Renal pelvis (tissue), 4 donors: ENCODE measurements around the gene ARL2. TPM values are rescaled to one million over a fixed set of nuclear protein-coding genes. Genes with fewer than 3 reads are reported as not detected.
A peak's percentile ranks its signal among the peaks of the same experiment; 100 is the strongest.

Experiments
- DNase-seq: peaks from one replicate; pipeline ENCODE4 v3.0.0-alpha.2; 2013
- polyA plus RNA-seq, 3 donors: library from polyadenylated mRNA; unstranded; fragments of 120-200 nt; gene quantifications; one replicate each; pipeline ENCODE4 v1.2.1, GENCODE V29; 2013; ENCODE audit not compliant: insufficient read length in 3 of 3

Gene ARL2
- polyA plus RNA-seq, 3 donors, result 62.8 to 73.0 (median 71.0) TPM

DNA sequence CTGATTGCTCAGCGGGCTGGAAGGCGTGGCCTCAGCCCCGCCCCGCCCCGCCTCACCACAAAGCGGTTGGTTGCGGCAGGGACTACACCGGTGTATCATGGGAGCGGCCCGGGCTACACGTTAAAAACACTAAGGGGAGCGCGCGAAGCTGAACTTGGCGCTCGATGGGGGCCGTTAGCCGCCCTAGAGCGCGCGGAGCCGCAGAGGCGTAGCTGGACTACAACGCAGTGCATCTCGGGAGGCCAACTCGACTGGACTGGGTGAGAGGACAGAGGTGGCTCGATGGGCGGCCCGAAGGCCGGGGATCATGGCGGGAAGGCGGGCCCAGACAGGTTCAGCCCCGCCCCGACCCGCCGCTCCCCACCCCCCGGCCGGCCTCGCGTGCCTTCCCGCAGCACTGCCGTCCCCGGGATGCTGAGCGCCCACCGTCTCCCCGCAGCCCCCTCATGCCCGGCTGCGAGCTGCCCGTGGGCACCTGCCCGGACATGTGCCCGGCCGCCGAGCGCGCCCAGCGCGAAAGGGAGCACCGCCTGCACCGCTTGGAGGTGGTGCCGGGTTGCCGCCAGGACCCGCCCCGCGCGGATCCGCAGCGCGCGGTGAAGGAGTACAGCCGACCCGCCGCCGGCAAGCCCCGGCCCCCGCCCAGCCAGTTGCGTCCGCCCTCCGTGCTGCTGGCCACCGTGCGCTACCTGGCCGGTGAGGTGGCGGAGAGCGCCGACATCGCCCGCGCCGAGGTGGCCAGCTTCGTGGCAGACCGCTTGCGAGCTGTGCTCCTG lies 27.1 kb downstream of the ARL2 start, which contains the start of gene SAC3D1:
Gene SAC3D1, plus strand, starts transcription at position 364 of the 776 bp plus-strand sequence. Its CDS starts 83 bp downstream, at position 447.
- peak; percentile 93 for DNase-seq

DNA sequence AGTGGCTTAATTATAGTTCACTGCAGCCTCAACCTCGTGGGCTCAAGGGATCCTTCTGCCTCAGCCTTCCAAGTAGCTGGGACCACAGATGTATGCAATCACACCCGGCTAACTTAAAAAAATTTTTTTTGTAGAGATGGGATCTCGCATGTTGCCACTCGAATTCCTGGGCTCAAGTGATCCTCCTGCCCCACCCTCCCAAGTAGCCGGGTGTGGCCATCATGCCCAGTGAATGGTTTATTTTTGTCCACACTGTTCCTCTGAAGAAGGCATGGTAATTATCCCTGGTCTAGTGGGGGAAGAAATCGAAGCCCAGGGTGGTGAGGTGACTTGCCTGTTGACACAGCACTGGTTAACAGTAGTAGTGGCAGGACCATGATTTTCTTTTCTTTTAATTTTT lies 28.9 kb downstream of the ARL2 start:
- DNase-seq, result no peak

DNA sequence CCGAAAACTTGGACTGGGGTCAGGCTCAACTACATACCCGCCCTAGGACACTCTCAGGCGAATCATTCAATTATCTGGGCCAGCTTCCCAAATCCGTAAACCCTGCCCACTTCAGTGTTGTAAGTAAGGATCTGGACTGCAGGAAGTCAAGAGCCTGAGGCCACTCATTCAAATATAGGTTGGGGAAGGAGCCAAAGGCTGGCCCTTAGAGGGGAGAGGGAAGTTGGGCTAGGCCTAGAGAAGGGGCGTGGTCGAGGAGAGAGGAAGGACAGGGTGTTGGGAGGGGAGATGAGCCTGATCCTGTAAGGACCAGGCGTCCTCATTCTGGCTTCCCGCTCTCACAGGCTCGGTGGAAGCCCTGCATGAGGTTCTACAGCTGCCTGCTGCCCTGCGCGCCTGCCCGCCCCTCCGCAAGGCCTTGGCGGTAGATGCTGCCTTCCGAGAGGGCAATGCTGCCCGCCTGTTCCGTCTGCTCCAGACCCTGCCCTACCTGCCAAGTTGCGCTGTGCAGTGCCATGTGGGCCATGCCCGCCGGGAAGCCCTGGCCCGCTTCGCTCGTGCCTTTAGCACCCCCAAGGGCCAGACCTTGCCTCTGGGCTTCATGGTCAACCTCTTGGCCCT lies 30.0 kb downstream of the ARL2 start:
- DNase-seq, result no peak

DNA sequence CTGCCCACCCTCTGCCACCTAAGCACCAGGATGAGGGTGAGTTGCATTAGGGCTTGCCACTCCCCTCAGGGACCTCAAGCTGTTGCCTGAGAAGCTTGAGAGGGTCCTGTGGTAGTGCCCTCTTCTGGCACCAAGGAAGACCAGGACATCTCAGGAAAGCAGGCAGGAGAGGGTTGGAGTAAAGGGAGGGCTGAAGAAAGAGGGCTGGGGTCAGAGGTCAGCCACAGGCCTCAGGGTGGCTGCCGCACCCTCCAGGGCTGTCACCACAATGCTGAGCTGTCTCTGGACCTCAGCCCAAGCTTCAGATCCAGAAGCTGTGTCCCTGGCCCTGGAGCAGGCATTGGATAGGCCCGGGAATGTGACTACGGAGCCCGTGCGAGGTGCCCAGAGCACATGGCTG lies 31.1 kb downstream of the ARL2 start:
- no peak for DNase-seq

DNA sequence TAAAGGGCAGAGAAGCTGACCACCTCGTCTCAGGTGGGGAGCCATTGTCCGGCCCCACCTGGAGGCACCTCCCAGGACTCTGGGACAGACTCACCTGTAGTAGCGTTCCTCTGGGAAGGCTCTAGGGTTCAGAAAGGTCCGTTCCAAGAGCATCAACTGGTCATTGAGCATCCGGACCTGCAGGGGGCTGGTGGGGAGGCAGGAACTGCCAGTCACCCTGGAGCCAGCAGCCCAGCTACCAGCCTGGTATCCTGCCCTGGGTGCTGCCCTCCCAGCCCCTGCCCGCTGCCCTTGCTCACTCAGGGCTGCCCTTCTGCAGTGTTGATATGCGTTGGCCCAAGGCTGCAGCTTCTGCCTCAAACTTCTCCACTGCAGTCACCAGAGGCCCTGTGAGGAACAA lies 31.8 kb downstream of the ARL2 start:
- DNase-seq, result no peak

DNA sequence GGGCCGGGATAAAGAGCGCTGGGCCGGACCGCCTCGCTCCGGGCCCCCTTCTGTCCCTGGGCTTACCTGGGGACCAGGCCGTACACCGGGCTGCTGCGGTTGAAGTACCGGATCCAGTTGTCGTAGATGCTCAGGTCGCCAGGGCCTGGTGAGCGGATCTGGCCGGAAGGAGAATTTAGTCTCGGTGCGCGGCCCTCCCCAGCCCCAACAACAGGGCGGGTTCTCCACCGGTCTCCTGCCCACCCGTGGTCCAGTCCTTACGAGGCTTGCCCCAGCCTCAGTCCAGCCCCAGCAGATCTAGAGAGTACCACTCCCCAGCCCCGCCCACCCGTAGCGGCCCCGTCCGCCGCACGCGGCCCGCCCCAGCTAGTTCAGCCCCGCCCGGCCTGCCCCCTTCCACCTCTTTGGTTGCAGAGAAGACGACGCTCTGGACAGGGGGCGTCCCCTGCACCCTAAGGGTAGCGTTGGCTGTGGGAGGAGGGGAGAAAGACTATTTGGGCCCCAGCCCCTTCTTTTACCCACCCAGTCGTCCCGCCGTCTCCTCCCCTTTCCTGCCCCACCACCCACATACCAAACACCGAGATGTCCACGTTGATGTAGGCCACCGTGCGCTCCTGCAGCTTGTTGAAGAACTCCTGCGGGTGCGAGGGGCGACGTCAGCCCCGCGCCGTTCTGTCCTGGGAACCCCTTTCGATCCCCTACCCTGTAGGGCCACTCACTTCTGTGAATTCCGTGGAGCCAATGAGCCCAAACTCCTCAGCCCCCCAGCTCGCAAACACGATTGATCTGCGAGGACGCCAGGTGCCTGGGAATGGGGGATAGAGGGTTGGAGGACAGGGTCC lies 33.8 kb downstream of the ARL2 start:
- DNase-seq, result no peak

DNA sequence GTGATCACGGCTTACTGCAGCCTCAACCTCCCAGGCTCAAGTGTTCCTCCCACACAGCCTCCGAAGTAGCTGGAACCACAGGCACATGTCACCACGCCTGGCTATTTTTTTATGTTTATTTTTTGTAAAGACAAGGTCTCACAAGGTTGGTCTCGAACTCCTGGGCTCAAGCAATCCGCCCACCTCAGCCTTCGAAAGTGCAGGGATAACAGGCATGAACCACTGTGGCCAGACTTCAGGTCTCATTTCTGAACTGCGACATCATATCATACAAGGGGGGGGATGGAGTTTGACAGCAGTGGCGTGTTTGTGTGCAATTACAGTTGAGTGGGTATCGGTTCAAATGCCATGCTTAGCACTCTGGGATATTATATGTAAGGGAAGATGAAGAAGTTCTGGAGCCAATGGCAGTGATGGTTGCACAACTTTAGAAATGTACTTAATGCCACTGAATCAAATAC lies 37.5 kb downstream of the ARL2 start:
- DNase-seq, result no peak

DNA sequence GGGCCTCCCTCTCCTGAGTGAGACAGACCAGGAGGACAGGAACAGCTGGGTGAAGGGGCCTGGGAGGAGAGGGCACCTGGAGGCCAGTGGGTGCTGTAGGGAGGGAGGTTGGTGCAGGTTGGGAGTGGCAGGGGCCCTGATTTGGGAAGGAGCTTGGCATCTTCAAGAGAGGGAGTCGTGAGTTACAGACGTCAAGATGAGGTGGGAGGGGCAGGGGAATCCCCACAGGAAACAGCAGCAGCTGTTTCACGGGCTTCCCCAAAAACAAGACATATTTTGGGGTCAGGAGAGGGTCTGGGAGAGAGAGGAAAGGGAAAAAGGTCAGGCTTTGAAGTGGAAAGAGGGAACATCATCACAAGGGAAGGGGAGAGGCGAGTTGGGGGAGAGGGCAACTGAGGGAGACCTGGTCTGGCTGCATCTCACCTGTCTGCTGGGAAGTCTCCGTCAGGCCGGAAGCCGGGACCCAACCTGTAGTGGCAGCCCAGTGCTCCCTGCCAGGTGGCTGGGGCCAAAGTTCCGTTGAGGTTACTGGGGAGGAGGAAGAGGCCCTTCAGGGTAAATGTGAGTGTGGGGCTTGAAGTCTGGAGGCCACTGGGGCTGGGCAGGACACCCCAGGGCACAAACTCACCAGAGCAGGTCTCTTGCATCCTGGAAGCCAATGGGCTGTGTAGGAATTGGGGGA lies 40.0 kb downstream of the ARL2 start:
- DNase-seq, result no peak

DNA sequence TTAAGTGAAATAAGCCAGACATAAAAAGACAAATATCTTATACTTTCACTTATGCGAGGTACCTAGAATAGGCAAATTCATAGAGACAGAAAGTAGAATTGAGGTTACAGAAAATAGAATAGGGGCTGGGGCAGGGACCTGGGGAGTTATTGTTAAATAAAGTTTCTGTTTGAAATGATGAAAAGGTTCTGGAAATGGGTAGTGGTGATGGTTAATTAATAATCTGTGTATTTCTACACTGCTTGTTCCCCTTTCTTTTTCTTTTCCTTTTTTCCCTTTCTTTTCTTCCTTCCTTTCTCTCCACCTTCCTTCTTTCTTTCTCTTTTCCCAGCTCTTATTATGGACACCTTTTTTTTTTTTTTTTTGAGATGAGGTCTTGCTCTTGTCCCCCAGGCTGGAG lies 41.6 kb downstream of the ARL2 start:
- no peak for DNase-seq

DNA sequence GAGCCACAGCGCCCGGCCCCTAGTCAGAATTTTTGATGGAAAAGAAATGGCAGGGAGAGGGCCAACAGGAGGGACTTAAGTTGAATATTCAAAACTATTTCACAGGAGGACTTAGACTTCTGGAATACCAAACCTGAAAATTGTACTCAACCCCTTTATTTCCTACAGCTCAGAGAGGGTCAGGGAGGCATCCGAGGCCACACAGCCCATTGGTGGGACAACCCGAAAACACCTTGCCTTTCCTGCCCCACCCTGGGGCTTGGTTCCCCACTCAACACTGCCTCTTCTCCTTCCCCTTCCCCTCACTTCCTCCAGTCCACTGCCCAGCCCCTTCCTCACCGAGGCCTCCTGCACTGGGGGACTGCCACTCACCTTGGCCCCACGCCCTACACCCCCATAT lies 43.0 kb downstream of the ARL2 start:
- DNase-seq, result no peak

DNA sequence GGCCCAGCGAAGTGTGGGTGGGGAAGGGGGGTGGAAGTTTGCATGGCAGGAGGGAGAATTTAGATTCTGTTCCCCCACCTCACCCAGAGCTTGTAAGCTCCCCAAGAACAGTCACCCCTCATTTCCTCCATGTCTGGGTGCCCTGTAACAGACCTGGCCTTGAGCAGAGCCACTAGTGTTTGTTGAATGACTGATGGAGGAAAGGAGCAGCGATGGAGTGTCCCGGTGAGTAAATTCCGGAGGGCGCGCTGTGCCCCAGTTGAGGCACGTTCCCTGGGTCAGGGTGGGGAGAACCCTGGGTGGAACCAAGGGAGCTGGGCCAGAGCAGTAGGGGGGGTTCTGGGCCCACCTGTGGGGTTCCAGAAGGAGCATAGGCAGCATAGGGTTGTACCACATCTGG lies 43.6 kb downstream of the ARL2 start:
- no peak for DNase-seq

DNA sequence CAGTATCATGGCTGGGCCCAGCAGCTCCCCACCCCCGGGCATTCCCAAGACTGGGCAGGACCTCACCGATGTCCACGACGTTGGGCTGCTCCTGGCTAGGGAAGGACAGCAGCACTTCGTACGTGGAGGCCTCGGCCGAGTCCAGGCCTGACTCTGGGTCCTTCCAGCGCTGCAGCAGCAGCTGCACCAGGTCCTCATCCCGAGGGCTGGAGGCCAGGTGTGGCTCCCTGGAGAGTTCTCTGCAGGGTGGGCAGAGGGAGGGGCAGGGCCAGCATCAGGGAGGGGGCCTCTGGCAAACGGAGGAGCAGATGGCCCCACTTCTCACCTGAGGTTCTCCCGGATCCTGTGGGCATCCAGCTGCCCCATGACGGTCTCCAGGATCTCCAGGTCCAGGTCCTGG lies 44.1 kb downstream of the ARL2 start:
- DNase-seq, result no peak

DNA sequence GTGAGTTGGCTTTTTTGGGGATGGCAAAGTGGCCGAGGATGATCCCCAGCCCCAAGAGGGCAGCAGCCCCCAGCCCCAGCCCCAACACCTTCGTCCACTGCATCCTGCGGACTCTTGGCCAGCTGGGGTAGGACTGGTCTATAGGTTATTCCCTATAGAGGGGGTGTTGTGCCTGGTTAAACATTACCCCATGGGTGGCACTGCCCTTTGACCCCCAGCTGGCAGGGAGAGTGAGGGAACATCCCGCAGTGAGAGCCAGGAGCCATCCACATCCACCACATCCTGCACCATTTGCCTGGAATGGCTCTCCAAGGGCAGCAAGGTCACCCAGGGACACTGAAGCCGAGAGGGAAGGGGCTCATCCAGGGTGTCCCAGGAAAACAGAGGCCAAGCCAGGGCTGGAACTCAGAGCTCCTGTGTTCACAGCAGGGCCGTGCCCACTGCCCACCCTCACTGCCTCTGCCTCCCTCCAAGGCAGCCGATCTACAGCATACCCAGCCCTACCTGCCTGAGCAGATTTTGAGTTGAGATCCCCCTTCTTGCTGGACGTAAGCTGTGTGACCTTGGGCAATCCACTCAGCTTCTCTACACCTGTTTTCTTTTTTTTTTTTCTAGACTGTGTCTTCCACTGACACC lies 44.6 kb downstream of the ARL2 start, which contains the start of gene NAALADL1:
Gene NAALADL1, minus strand, starts transcription at position 135 of the 636 bp plus-strand sequence. Its CDS starts 32 bp downstream, at position 103.
- no peak for DNase-seq

DNA sequence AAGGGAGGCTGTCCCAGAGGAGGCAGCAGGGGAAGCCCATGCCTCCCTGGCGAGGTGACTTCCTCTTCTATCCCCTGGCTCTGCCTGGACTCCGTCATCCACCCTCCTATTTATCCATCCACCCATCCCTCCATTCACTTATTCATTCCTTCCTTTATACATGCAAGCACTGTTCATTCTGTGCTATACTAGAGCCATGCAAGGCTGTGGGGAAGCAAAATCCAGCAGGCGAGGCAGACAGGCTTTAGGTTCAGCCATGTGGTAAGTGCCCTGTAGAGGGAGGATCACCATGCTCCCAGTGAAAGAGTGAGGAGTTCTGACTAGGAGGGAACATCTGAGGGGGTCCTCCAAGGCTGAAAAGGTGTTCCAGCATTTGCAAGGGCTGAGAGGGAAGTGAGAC lies 45.6 kb downstream of the ARL2 start:
- DNase-seq, result no peak

DNA sequence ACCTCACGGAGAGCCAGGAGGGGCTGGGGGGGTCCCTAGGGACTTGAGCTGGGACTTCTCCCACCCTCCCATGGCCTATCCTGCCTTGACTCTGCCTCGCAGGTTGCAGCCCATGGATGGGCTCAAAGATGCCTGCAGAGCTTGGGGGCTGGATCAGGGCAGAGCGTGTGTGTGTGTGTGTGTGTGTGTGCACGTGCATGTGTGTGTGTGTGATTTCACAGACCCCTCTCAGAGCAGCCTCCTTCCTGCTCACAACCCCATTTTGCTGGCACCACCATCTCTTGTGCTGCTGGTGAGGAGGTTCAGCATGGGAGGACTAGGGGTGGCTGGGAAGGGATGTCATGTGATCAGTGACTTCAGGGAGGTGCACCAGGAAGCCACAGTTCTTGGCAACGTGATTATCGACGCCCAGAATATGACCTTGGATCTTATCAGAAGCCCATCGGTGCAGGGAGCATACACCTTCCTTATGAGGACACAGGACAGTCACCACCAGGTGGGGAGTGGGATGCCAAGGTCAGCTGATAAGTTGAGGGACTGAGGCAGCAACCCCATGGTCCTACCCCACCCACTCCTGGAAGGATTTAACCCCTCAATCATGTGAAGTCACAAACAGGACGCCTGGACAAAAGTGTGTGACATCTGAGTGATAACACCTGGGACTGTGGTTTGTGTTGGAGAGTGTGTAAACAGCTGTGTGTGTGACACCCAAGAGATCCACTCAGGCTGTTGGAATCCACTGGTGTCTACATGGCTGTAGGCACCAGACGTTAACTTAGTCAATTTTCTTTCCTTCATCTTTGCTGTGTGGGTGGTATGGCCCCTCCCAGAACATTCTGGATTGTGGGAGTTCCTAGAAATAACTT lies 46.2 kb downstream of the ARL2 start:
- no peak for DNase-seq

DNA sequence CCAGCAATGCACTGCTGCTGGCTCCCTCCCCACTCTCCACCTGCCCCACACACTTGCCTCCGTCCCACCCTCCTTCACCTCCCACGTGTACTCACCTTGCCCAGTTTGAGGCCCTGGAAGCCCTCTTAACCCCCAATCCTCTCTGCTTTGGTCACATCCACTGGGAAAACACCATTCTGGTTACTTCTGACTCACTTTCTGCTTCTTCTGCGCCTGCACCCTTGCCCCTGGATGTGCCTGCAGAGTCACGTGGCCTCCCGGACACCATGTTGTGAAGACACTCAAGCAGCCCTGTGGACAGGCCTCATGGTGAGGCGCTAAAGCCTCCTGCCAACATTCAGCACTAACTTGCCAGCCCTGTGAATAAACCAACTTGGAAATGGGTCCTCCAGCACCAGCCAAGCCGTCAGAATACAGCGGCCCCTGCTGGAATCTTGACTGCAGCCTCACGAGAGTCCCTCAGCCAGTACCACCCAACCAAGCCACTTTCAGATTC lies 47.0 kb downstream of the ARL2 start:
- DNase-seq, result no peak

DNA sequence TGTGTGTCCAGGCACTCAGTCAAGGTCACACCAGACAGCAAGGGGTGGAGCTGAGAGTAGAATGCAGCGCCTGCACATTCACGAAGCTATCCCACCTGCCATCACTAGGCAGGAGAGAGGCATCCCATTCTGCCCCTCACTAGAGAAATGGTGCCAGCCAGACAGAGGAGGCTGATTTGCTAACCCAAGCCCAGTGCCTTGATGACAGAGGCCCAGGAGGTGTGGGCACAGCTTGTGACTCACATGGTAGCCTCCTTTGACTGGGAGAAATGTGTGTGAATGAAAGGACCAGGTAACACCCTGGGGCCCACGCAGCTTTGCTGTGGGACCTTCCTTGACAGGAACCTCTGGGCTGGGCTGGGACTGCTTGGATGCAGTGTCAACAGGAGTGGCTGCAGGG lies 49.6 kb downstream of the ARL2 start:
- DNase-seq, result no peak

DNA sequence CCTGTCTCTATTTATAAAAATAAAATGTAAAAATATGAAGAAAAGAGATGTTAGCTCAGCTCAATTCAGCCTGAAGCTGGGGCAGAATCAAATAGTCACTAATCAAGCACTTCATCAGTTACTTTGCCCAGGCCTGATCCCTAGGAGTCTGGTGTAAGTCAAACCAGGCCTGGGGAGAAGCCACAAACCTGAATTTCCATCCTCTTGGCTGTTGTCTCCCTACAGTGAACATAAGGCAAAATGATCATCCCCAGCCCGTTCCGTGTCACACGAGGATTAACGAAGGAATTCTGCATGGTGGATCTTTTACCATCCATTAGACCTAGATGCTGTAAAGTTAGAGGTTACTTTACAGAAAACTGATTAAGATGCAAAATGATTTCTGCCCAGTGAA lies 50.9 kb downstream of the ARL2 start:
- no peak for DNase-seq

DNA sequence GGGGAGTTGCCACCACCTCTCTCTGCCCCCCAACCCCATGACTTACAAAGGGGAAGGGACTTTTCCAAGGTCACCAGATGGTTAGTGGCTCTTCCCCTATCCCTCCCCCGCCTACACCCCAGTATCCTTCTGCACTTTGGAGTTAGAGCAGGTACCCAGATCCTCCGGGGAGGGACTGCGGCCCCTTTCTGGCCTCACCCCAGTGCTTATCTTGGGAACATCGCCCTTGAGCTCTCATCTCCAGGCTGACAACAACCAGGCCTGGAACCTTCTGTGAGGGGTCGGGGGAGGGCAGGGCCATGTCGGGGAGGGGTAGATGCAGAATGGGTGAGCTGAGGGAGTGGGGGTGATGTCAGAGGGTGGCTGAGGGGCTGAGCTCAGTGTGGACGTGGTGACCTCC lies 51.9 kb downstream of the ARL2 start:
- DNase-seq, result no peak

DNA sequence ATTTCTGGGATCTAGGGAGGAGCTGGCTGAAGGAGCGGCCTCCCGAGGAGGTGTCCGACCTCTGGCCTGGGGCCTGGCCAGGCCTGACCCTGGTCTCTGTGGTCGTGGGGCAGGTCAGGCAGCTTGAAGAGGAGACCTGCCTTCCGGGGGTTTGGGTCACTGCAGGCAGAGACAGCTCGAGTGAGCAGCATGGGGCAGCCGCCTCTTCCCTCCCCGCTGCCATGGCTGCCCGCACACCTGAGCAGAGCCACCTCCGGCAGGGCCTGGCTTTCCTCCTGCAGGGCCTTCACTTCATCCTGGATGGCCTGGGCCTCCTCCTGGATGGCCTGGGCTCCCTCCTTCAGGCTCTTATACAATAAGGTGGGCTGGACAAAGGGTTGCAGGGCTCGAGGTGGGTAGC lies 52.4 kb downstream of the ARL2 start:
- no peak for DNase-seq
